ENCODE measurements around the gene RPS6KA1. TPM values are rescaled to one million over a fixed set of nuclear protein-coding genes. Genes with fewer than 3 reads are reported as not detected.

RPS6KA1 gene
- total RNA-seq, 1 experiment from 2014 or later = 26.9 TPM

DNA sequence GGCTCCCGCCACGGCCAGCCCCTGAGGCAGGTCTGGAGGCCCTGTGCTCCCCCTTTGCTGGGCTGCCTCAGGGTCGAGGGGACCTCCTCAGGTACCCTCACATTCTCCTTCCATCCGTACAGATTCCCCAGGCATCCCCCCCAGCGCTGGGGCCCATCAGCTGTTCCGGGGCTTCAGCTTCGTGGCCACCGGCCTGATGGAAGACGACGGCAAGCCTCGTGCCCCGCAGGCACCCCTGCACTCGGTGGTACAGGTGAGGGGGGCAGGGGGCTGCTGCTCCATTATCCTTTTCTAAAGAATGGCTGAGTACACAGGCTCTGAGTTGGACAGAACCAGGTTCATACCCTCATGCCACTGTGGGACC lies 29.1 kb downstream of the RPS6KA1 start:
- TF ChIP-seq, protein P1, sequence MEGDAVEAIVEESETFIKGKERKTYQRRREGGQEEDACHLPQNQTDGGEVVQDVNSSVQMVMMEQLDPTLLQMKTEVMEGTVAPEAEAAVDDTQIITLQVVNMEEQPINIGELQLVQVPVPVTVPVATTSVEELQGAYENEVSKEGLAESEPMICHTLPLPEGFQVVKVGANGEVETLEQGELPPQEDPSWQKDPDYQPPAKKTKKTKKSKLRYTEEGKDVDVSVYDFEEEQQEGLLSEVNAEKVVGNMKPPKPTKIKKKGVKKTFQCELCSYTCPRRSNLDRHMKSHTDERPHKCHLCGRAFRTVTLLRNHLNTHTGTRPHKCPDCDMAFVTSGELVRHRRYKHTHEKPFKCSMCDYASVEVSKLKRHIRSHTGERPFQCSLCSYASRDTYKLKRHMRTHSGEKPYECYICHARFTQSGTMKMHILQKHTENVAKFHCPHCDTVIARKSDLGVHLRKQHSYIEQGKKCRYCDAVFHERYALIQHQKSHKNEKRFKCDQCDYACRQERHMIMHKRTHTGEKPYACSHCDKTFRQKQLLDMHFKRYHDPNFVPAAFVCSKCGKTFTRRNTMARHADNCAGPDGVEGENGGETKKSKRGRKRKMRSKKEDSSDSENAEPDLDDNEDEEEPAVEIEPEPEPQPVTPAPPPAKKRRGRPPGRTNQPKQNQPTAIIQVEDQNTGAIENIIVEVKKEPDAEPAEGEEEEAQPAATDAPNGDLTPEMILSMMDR (IDR thresholded peaks at IDR 0.05; ENCODE audit: insufficient read depth in 1 of 2, low read depth in 1 of 2, low read length in 1 of 2, severe bottlenecking in 1 of 2, unreplicated experiment in 1 of 2) = no peak
- BruUV-seq (replicated peaks) = no TSS peak
- ChIA-PET POLR2A (no interaction called here), CTCF (no interaction called here)
- Histone ChIP-seq H3K9me3 (no peaks in the 10 kb centered on the region), H3K36me3 (ENCODE audit: control insufficient read depth, insufficient read depth, low read length) (no peaks in the 10 kb centered on the region; the same call in 1 of the 2 replicates), H3K27me3 (replicated peaks; ENCODE audit: control insufficient read depth, insufficient read depth, low read length) (no peaks in the 10 kb centered on the region), H3K4me1 (no peaks in the 10 kb centered on the region), H3K4me3 (ENCODE audit: low read depth, low read length) (no peak overlapping the region)
- Mint-ChIP-seq H3K4me1 (ENCODE audit: low read depth, unreplicated experiment) (no peaks in the 10 kb centered on the region), H3K27me3 (ENCODE audit: insufficient read depth, unreplicated experiment) (no peaks in the 10 kb centered on the region), H3K9me3 (ENCODE audit: unreplicated experiment) (no peaks in the 10 kb centered on the region), H3K36me3 (ENCODE audit: insufficient read depth, unreplicated experiment) (peaks cover 28% of the 10 kb centered on the region), H3K27ac (ENCODE audit: unreplicated experiment) (no peak overlapping the region), H3K4me3 (ENCODE audit: unreplicated experiment) (no peak overlapping the region)
- no peak for DNase-seq
- intact Hi-C loops (cut with micrococcal nuclease; ENCODE audit: unreplicated experiment) = no loop called here

DNA sequence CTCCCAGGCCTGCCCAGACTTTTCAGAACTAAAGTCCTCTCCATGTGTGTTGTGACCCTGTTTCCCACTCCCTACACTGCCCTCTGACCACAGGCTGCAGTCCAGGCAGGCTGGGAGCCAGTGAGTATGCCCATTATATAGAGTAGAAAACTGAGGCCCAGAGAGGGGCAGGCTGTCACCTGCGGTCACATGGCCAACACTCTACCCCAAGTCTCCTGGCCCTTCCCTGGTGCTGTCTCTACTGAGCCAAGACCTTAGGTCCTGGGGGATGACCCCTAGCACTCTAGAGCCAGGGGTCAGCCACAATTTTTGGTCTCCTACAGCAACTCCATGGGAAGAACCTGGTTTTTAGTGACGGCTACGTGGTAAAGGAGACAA lies 30.8 kb downstream of the RPS6KA1 start:
- no peak overlapping the region for H3K27ac Mint-ChIP-seq (ENCODE audit: unreplicated experiment)
- TF ChIP-seq, protein P1 (IDR thresholded peaks at IDR 0.05; ENCODE audit: insufficient read depth in 1 of 2, low read depth in 1 of 2, low read length in 1 of 2, severe bottlenecking in 1 of 2, unreplicated experiment in 1 of 2) = no peak
- DNase-seq = no peak
- H3K4me1 ChIP-seq = no peaks in the 10 kb centered on the region
- H3K27me3 ChIP-seq (replicated peaks; ENCODE audit: control insufficient read depth, insufficient read depth, low read length) = no peaks in the 10 kb centered on the region
- intact Hi-C loops (cut with micrococcal nuclease; ENCODE audit: unreplicated experiment) = no loop called here
- no TSS peak for BruUV-seq (replicated peaks)
- H3K4me1 Mint-ChIP-seq (ENCODE audit: low read depth, unreplicated experiment) = no peaks in the 10 kb centered on the region
- H3K9me3 ChIP-seq = no peaks in the 10 kb centered on the region
- POLR2A ChIA-PET = no interaction called here
- no peak overlapping the region for H3K4me3 Mint-ChIP-seq (ENCODE audit: unreplicated experiment)
- no peaks in the 10 kb centered on the region for H3K36me3 ChIP-seq (ENCODE audit: control insufficient read depth, insufficient read depth, low read length)
- CTCF ChIA-PET = no interaction called here
- H3K27me3 Mint-ChIP-seq (ENCODE audit: insufficient read depth, unreplicated experiment) = no peaks in the 10 kb centered on the region
- no peak overlapping the region for H3K4me3 ChIP-seq (ENCODE audit: low read depth, low read length)
- H3K9me3 Mint-ChIP-seq (ENCODE audit: unreplicated experiment) = no peaks in the 10 kb centered on the region
- peaks cover 34% of the 10 kb centered on the region for H3K36me3 Mint-ChIP-seq (ENCODE audit: insufficient read depth, unreplicated experiment)

DNA sequence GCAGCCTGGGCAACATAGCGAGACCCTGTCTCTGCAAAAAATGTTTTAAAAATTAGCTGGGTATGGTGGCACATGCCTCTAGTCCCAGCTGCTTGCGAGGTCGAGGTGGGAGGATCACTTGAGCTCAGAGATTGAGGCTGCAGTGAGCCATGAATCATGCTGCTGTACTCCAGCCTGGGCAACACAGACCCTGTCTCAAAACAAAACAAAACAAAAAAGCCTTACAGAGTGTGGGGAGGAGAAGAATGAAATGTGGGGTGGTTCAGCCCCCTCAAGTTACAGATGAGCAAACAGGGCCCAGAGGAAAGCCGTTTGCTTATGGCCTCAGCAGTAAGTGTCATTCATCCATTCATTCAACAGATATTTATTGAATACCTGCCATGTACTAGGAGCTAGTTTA lies 40.7 kb downstream of the RPS6KA1 start:
- peaks cover 19% of the 10 kb centered on the region for H3K36me3 Mint-ChIP-seq (ENCODE audit: insufficient read depth, unreplicated experiment)
- H3K27ac Mint-ChIP-seq (ENCODE audit: unreplicated experiment) = no peak overlapping the region
- no peaks in the 10 kb centered on the region for H3K36me3 ChIP-seq (ENCODE audit: control insufficient read depth, insufficient read depth, low read length)
- ChIA-PET POLR2A (no interaction called here), CTCF (no interaction called here)
- intact Hi-C loops (cut with micrococcal nuclease; ENCODE audit: unreplicated experiment) = no loop called here
- no TSS peak for BruUV-seq (replicated peaks)
- no peak overlapping the region for H3K4me3 Mint-ChIP-seq (ENCODE audit: unreplicated experiment)
- no peaks in the 10 kb centered on the region for H3K9me3 ChIP-seq
- no peak for DNase-seq
- no peaks in the 10 kb centered on the region for H3K9me3 Mint-ChIP-seq (ENCODE audit: unreplicated experiment)
- no peaks in the 10 kb centered on the region for H3K4me1 Mint-ChIP-seq (ENCODE audit: low read depth, unreplicated experiment)
- H3K27me3 Mint-ChIP-seq (ENCODE audit: insufficient read depth, unreplicated experiment) = no peaks in the 10 kb centered on the region
- H3K27me3 ChIP-seq (replicated peaks; ENCODE audit: control insufficient read depth, insufficient read depth, low read length) = no peaks in the 10 kb centered on the region
- H3K4me3 ChIP-seq (ENCODE audit: low read depth, low read length) = no peak overlapping the region
- TF ChIP-seq, protein P1 (IDR thresholded peaks at IDR 0.05; ENCODE audit: insufficient read depth in 1 of 2, low read depth in 1 of 2, low read length in 1 of 2, severe bottlenecking in 1 of 2, unreplicated experiment in 1 of 2) = no peak
- H3K4me1 ChIP-seq = no peaks in the 10 kb centered on the region
